ENCODE results near the gene SURF1.
"Not testable (repeated sequence)": the region's sequence is repeated elsewhere in the genome, so short reads cannot be mapped to it uniquely, and the experiment has no call there.

SURF1 gene

GRCh38 chr9:133341369-133342068, 14.8 kb downstream of the SURF1 start:
- DNase-seq: no peak

GRCh38 chr9:133340916-133341315, 15.4 kb downstream of the SURF1 start:
- DNase-seq: no peak

GRCh38 chr9:133340256-133340655, 16.0 kb downstream of the SURF1 start:
- no peak for DNase-seq

- no peak for DNase-seq
Observed at GRCh38 chr9:133339641-133340040, 16.6 kb downstream of the SURF1 start.

- DNase-seq: peak; percentile 29
Observed at GRCh38 chr9:133335924-133336811, 20.1 kb downstream of the SURF1 start, which contains the start of gene SURF6. Gene SURF6 (minus strand): TSS chr9:133336188. CDS start chr9:133336132, 56 bp downstream.

- DNase-seq: not testable (repeated sequence)
Observed at GRCh38 chr9:133334888-133335287, 21.4 kb downstream of the SURF1 start.

- DNase-seq: no peak
Observed at GRCh38 chr9:133334161-133334560, 22.1 kb downstream of the SURF1 start.

- no peak for DNase-seq
Observed at GRCh38 chr9:133333566-133333965, 22.7 kb downstream of the SURF1 start.

- no peak for DNase-seq
Observed at GRCh38 chr9:133333011-133333410, 23.3 kb downstream of the SURF1 start.

GRCh38 chr9:133332381-133332730, 23.9 kb downstream of the SURF1 start:
- no peak for DNase-seq

GRCh38 chr9:133331641-133332380, 24.5 kb downstream of the SURF1 start:
- no peak for DNase-seq

- no peak for DNase-seq
Observed at GRCh38 chr9:133331221-133331620, 25.1 kb downstream of the SURF1 start.

- DNase-seq: not testable (repeated sequence)
Observed at GRCh38 chr9:133329306-133330156, 26.8 kb downstream of the SURF1 start.

GRCh38 chr9:133327834-133328484, 28.3 kb downstream of the SURF1 start:
- DNase-seq: no peak

GRCh38 chr9:133327021-133327420, 29.3 kb downstream of the SURF1 start:
- not testable (repeated sequence) for DNase-seq

GRCh38 chr9:133323991-133324703, 32.1 kb downstream of the SURF1 start:
- no peak for DNase-seq

GRCh38 chr9:133323211-133323610, 33.1 kb downstream of the SURF1 start:
- DNase-seq: no peak

GRCh38 chr9:133322701-133323100, 33.6 kb downstream of the SURF1 start:
- no peak for DNase-seq

GRCh38 chr9:133321411-133321935, 34.8 kb downstream of the SURF1 start:
- no peak for DNase-seq

GRCh38 chr9:133320421-133320881, 35.8 kb downstream of the SURF1 start:
- no peak for DNase-seq

- DNase-seq: not testable (repeated sequence)
Observed at GRCh38 chr9:133317551-133317950, 38.7 kb downstream of the SURF1 start.

All from NCI-H1436 treated with DMSO at 0.1 percent for 48 hours (cell line).